Trophoblast cell (in vitro differentiated cells and primary cell): ENCODE data around the gene ZNF444.
A peak's percentile ranks its signal among the peaks of the same experiment; 100 is the strongest.

Experiments
- DNase-seq, 2 donors: peaks; one replicate each; pipeline ENCODE4 v3.0.0-alpha.2; 2016
- H2AFZ ChIP-seq: 2 replicates; pipeline ENCODE4 v1.6.1; 2013; ENCODE audit warnings: low read length, moderate library complexity, mild to moderate bottlenecking; ENCODE audit not compliant: insufficient read depth, poor library complexity
- H2AK5ac ChIP-seq: 2 replicates; pipeline ENCODE4 v1.6.1; 2013; ENCODE audit warnings: mild to moderate bottlenecking, low read length
- H2BK120ac ChIP-seq: 2 replicates; pipeline ENCODE4 v1.6.1; 2013; ENCODE audit warnings: low read length, mild to moderate bottlenecking, moderate library complexity; ENCODE audit not compliant: insufficient read depth, poor library complexity
- H2BK12ac ChIP-seq: 2 replicates; pipeline ENCODE4 v1.6.1; 2013; ENCODE audit warnings: mild to moderate bottlenecking, low read length, moderate library complexity
- H2BK5ac ChIP-seq: 2 replicates; pipeline ENCODE4 v1.6.1; 2013; ENCODE audit warnings: low read length, low read depth, moderate library complexity, mild to moderate bottlenecking; ENCODE audit not compliant: poor library complexity
- H3K14ac ChIP-seq: 2 replicates; pipeline ENCODE4 v1.6.1; 2013; ENCODE audit warnings: mild to moderate bottlenecking, low read length
- H3K18ac ChIP-seq: 2 replicates; pipeline ENCODE4 v1.6.1; 2013; ENCODE audit warnings: mild to moderate bottlenecking, low read length
- H3K23ac ChIP-seq: 2 replicates; pipeline ENCODE4 v1.6.1; 2013; ENCODE audit warnings: low read length
- H3K27ac ChIP-seq: 2 replicates; pipeline ENCODE4 v1.5.1; 2013; ENCODE audit warnings: low read depth, mild to moderate bottlenecking, inconsistent platforms, low read length, moderate library complexity
- H3K27me3 ChIP-seq: 2 replicates; pipeline ENCODE4 v1.6.1; 2013; ENCODE audit warnings: inconsistent platforms, mild to moderate bottlenecking, low read length, moderate library complexity; ENCODE audit not compliant: insufficient read depth
- H3K36me3 ChIP-seq, 2 experiments: 1 replicate in 1 of 2; 2 replicates in 1 of 2; pipeline ENCODE4 v1.6.1; 2013; ENCODE audit warnings: low read length in 2 of 2, mild to moderate bottlenecking in 2 of 2, moderate library complexity in 1 of 2; ENCODE audit not compliant: insufficient read depth in 2 of 2, control insufficient read depth in 1 of 2
- H3K4ac ChIP-seq: 2 replicates; pipeline ENCODE4 v1.6.1; 2013; ENCODE audit warnings: low read depth, mild to moderate bottlenecking, low read length, moderate library complexity
- H3K4me1 ChIP-seq, 2 experiments: 1 replicate in 1 of 2; 2 replicates in 1 of 2; pipeline ENCODE4 v1.6.1; 2013; ENCODE audit warnings: low read length in 2 of 2, mild to moderate bottlenecking in 2 of 2, moderate library complexity in 1 of 2; ENCODE audit not compliant: insufficient read depth in 2 of 2, control insufficient read depth in 1 of 2
- H3K4me2 ChIP-seq: 2 replicates; pipeline ENCODE4 v1.6.1; 2013; ENCODE audit warnings: inconsistent platforms, mild to moderate bottlenecking, low read length, moderate library complexity
- H3K4me3 ChIP-seq: 2 replicates; pipeline ENCODE4 v1.5.1; 2013; ENCODE audit warnings: mild to moderate bottlenecking, low read depth, low read length, inconsistent platforms
- H3K79me1 ChIP-seq: one replicate; pipeline ENCODE4 v1.6.1; 2013; ENCODE audit warnings: low read length
- H3K79me2 ChIP-seq: 2 replicates; pipeline ENCODE4 v1.6.1; 2013; ENCODE audit warnings: low read length, mild to moderate bottlenecking; ENCODE audit not compliant: control insufficient read depth, insufficient read depth, poor library complexity
- H3K9ac ChIP-seq: 2 replicates; pipeline ENCODE4 v1.6.1; 2013; ENCODE audit warnings: mild to moderate bottlenecking, low read length
- H3K9me3 ChIP-seq: 2 replicates; pipeline ENCODE4 v1.6.1; 2013; ENCODE audit warnings: low read depth, mild to moderate bottlenecking, control low read depth, inconsistent platforms, low read length; ENCODE audit not compliant: insufficient read depth
- H4K12ac ChIP-seq: 2 replicates; pipeline ENCODE4 v1.6.1; 2013; ENCODE audit warnings: low read depth, mild to moderate bottlenecking, low read length, moderate library complexity
- H4K8ac ChIP-seq: 2 replicates; pipeline ENCODE4 v1.6.1; 2013; ENCODE audit warnings: low read depth, mild to moderate bottlenecking, low read length, moderate library complexity
- H4K91ac ChIP-seq: one replicate; pipeline ENCODE4 v1.6.1; 2013; ENCODE audit warnings: low read depth, mild to moderate bottlenecking, low read length, moderate library complexity
- WGBS: extraction: QIAGEN DNeasy Blood & Tissue Kit; methylation state at CpG from one replicate; pipeline ENCODE4 v1.1.7; 2013; ENCODE audit warnings: missing lambda C conversion rate; ENCODE audit not compliant: insufficient read length, insufficient coverage; ENCODE audit errors: extremely low coverage; 5-methylcytosine and 5-hydroxymethylcytosine counted together

The ZNF444 gene

GRCh38 chr19:56119582-56119978, 21.5 kb upstream of the ZNF444 start:
- peak overlapping the region; percentile 27 for H4K8ac ChIP-seq
- peak overlapping the region; percentile 86 for H2AK5ac ChIP-seq
- no peak overlapping the region for H3K18ac ChIP-seq
- H3K79me1 ChIP-seq = peaks cover 11% of the 10 kb centered on the region
- H3K4me2 ChIP-seq = peak overlapping the region; percentile 89
- peak overlapping the region; percentile 99 for H3K4ac ChIP-seq
- peaks cover 9 to 21% of the 10 kb centered on the region in 2 experiments for H3K4me1 ChIP-seq
- peak overlapping the region; percentile 79 for H3K9ac ChIP-seq
- peaks cover 48% of the 10 kb centered on the region for H3K79me2 ChIP-seq
- no peak overlapping the region for H2AFZ ChIP-seq
- H3K14ac ChIP-seq = peak overlapping the region; percentile 46
- H3K27ac ChIP-seq = peak overlapping the region; percentile 75
- H3K9me3 ChIP-seq = peaks cover under 1% of the 10 kb centered on the region
- peak overlapping the region; percentile 95 for H4K91ac ChIP-seq
- no peaks in the 10 kb centered on the region for H3K27me3 ChIP-seq
- H2BK5ac ChIP-seq = peak overlapping the region; percentile 43
- H2BK12ac ChIP-seq = no peak overlapping the region
- WGBS = no CpG with 5 or more reads among the region's 16 CpGs
- H4K12ac ChIP-seq = peak overlapping the region; percentile 36
- no peak overlapping the region for H2BK120ac ChIP-seq
- DNase-seq = peak; percentile 62 to 76
- H3K36me3 ChIP-seq = peaks cover 22% of the 10 kb centered on the region in 2 experiments
- H3K4me3 ChIP-seq = peak overlapping the region; percentile 85
- H3K23ac ChIP-seq = no peak overlapping the region

GRCh38 chr19:56120002-56120370, 21.1 kb upstream of the ZNF444 start:
- H3K4ac ChIP-seq = peak overlapping the region; percentile 99
- H4K91ac ChIP-seq = peak overlapping the region; percentile 95
- WGBS = no CpG with 5 or more reads among the region's 8 CpGs
- peak overlapping the region; percentile 86 for H2AK5ac ChIP-seq
- peak overlapping the region; percentile 89 for H3K4me2 ChIP-seq
- H2AFZ ChIP-seq = no peak overlapping the region
- peaks cover 18 to 22% of the 10 kb centered on the region in 2 experiments for H3K36me3 ChIP-seq
- H2BK5ac ChIP-seq = peak overlapping the region; percentile 43
- H3K79me1 ChIP-seq = peaks cover 11% of the 10 kb centered on the region
- no peaks in the 10 kb centered on the region for H3K27me3 ChIP-seq
- H3K23ac ChIP-seq = no peak overlapping the region
- peak overlapping the region; percentile 85 for H3K4me3 ChIP-seq
- peak overlapping the region; percentile 36 for H4K12ac ChIP-seq
- H4K8ac ChIP-seq = peak overlapping the region; percentile 27
- no peaks in the 10 kb centered on the region for H3K9me3 ChIP-seq
- DNase-seq = no peak
- H3K79me2 ChIP-seq = peaks cover 45% of the 10 kb centered on the region
- H3K27ac ChIP-seq = peak overlapping the region; percentile 75
- H3K4me1 ChIP-seq = peaks cover 9 to 17% of the 10 kb centered on the region in 2 experiments
- peak overlapping the region; percentile 79 for H3K9ac ChIP-seq
- peak overlapping the region; percentile 13 for H2BK120ac ChIP-seq
- peak overlapping the region; percentile 38 for H3K18ac ChIP-seq
- no peak overlapping the region for H2BK12ac ChIP-seq
- peak overlapping the region; percentile 46 for H3K14ac ChIP-seq

- H3K79me1 ChIP-seq = peaks cover 11% of the 10 kb centered on the region
- H4K91ac ChIP-seq = peak overlapping the region; percentile 95
- H3K4me1 ChIP-seq = peaks cover 8 to 16% of the 10 kb centered on the region in 2 experiments
- H3K9ac ChIP-seq = peak overlapping the region; percentile 88
- WGBS = no CpG with 5 or more reads among the region's 99 CpGs
- H3K9me3 ChIP-seq = no peaks in the 10 kb centered on the region
- H3K27me3 ChIP-seq = no peaks in the 10 kb centered on the region
- H2AFZ ChIP-seq = peak overlapping the region; percentile 26
- H4K8ac ChIP-seq = peak overlapping the region; percentile 89
- peaks cover 41% of the 10 kb centered on the region for H3K79me2 ChIP-seq
- H3K27ac ChIP-seq = peak overlapping the region; percentile 75
- H3K14ac ChIP-seq = peak overlapping the region; percentile 95
- H2BK12ac ChIP-seq = no peak overlapping the region
- peak overlapping the region; percentile 99 for H3K4ac ChIP-seq
- peak; percentile 68 to 80 for DNase-seq
- peaks cover 18 to 21% of the 10 kb centered on the region in 2 experiments for H3K36me3 ChIP-seq
- H4K12ac ChIP-seq = peak overlapping the region; percentile 45
- H3K23ac ChIP-seq = no peak overlapping the region
- H2AK5ac ChIP-seq = peak overlapping the region; percentile 86
- H3K4me2 ChIP-seq = peak overlapping the region; percentile 89
- peak overlapping the region; percentile 85 for H3K4me3 ChIP-seq
- H3K18ac ChIP-seq = peak overlapping the region; percentile 88
- peak overlapping the region; percentile 39 for H2BK120ac ChIP-seq
- peak overlapping the region; percentile 79 for H2BK5ac ChIP-seq
Observed at GRCh38 chr19:56120371-56121179, 20.5 kb upstream of the ZNF444 start.

- Histone ChIP-seq H3K23ac (no peak within 1 kb of the TSS), H3K79me2 (peaks cover 37% of the 10 kb centered on the region), H2BK5ac (peak within 1 kb of the TSS; percentile 79), H3K4me1 (peaks cover 7 to 16% of the 10 kb centered on the region in 2 experiments), H2AFZ (peak within 1 kb of the TSS; percentile 47), H3K4ac (peak within 1 kb of the TSS; percentile 99), H3K4me3 (peak within 1 kb of the TSS; percentile 85), H3K14ac (peak within 1 kb of the TSS; percentile 95), H3K4me2 (peak within 1 kb of the TSS; percentile 89), H2BK12ac (peak within 1 kb of the TSS; percentile 5), H3K9me3 (no peaks in the 10 kb centered on the region), H3K18ac (peak within 1 kb of the TSS; percentile 88), H3K9ac (peak within 1 kb of the TSS; percentile 88), H3K79me1 (peaks cover 11% of the 10 kb centered on the region), H2BK120ac (peak within 1 kb of the TSS; percentile 39), H3K27ac (peak within 1 kb of the TSS; percentile 75), H3K27me3 (no peaks in the 10 kb centered on the region), H3K36me3 (peaks cover 18% of the 10 kb centered on the region in 2 experiments), H4K12ac (peak within 1 kb of the TSS; percentile 45), H4K91ac (peak within 1 kb of the TSS; percentile 95), H4K8ac (peak within 1 kb of the TSS; percentile 89), H2AK5ac (peak within 1 kb of the TSS; percentile 86)
- no CpG with 5 or more reads among the region's 74 CpGs for WGBS
- DNase-seq = peak; percentile 91 to 95
Observed at GRCh38 chr19:56121180-56122167, 19.6 kb upstream of the ZNF444 start, which contains the start of gene ZNF787. ZNF787 (minus strand) TSS chr19:56121295; CDS start chr19:56103217, 18,078 bp downstream.
